Tongue (tissue), 2 donors: Measurements from ENCODE around the gene ZBTB7C. TPM values are rescaled to one million over a fixed set of nuclear protein-coding genes. Genes with fewer than 3 reads are reported as not detected.
A peak's percentile ranks its signal among the peaks of the same experiment; 100 is the strongest.

ENCODE experiments used
- DNase-seq: peaks from one replicate; pipeline ENCODE4 v3.0.0-alpha.2; 2015
- total RNA-seq: library from RNA; depleted of rRNA; stranded (reverse); fragments of >200 nt; gene quantifications from one replicate; pipeline ENCODE4 v1.2.3, GENCODE V29; 2014

Gene ZBTB7C
- total RNA-seq, 1 donor from 2014 or later: 17.8 TPM

DNA sequence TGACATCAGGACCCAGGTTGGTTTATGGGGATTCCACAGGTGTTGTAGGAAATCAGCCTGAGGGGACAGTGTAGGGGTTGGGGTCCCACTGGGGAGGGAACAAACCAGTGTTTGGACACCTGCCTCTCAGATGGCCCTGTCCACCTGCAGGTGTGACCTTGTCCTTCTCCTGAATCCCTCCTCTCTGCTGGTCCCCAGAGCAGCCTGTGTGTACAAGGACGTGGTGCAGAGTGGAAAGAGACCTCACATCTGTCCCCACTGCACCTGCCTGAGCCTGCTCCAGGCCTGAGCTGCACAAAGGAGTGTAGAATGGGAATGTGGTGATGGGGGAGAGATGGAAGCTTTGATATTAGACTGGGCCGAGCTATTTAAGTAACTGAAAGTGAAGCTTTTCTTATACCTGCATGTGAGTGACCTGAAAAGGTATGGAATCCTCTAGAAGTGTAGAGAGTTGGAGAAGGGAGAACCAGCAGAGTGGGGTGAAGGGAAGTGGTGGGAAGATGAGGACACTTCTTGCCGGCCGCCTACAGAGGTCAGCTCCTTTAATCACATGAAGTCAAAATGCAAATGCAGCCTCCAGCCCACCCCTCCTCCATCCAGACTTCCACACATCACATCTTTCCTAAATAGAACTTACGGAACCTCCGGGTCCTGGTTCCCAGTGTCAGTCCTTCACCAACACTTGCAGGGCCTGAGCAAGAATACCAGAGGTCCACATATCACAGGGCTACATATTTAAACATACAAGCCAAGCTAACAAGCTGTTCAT, 389.4 kb downstream of the ZBTB7C start:
- DNase-seq: no peak

DNA sequence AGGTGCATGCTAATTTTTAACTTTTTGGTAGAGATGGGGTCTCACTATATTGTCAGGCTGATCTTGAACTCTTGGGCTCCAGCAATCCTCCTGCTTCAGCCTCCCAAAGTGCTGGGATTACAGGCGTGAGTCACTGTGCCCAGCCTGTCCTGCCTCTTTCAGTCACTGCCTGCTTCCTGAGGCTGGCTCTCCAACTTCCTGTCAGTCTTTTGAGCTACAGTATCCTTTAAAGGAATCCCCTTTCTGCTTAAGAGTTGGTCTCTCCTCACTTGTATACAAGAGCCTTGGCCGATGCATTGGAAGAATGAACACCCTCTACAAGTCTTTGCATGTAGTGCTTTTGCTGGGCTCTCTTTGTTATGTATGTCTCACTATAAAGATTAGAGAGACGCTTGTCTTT, 390.3 kb downstream of the ZBTB7C start:
- DNase-seq: no peak

- no peak for DNase-seq
These were observed 391.5 kb downstream of the ZBTB7C start for GRCh38 chr18:48017635-48018034.

- no peak for DNase-seq
These were observed 396.0 kb downstream of the ZBTB7C start for GRCh38 chr18:48013162-48013561.

GRCh38 chr18:48011926-48012465, 397.2 kb downstream of the ZBTB7C start:
- DNase-seq: no peak

DNA sequence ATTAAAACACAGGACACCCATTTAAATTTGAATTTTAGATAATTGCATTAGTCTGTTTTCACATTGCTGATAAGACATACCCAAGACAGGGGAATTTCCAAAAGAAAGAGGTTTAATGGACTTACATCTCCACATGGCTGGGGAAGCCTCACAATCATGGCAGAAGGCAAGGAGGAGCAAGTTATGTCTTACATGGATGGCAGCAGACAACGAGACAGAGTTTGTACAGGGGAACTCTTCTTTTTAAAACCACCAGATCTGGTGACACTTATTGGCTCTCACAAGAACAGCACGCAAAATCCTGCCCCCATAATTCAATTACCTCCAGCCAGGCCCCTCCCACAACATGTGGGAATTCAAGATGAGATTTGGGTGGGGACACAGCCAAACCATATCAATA, 398.9 kb downstream of the ZBTB7C start:
- no peak for DNase-seq

GRCh38 chr18:48009116-48009745, 400.0 kb downstream of the ZBTB7C start:
- no peak for DNase-seq

- peak; percentile 90 for DNase-seq
These were observed 401.1 kb downstream of the ZBTB7C start for GRCh38 chr18:48007955-48008701.

DNA sequence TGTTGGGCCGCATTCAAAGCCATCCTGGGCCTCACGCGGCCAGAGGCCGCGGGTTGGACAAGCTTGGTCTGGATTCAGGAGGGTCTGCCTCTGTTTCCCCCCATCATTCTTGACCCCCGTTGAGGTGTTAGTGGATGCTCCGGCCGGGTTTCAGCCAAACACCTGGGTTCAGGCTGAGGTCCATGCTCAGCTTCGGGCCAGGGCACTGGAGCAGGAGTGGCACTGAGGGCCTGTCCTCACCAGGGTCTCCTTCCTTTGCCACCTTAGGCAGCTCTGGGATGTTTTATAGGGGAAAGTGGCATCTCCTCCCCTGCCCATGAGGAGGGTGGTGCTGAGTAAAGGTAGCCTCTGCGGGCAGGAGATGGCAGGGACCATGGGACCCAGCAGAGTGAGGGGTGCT, 401.8 kb downstream of the ZBTB7C start:
- no peak for DNase-seq

- no peak for DNase-seq
These were observed 402.6 kb downstream of the ZBTB7C start for GRCh38 chr18:48006415-48007175.

DNA sequence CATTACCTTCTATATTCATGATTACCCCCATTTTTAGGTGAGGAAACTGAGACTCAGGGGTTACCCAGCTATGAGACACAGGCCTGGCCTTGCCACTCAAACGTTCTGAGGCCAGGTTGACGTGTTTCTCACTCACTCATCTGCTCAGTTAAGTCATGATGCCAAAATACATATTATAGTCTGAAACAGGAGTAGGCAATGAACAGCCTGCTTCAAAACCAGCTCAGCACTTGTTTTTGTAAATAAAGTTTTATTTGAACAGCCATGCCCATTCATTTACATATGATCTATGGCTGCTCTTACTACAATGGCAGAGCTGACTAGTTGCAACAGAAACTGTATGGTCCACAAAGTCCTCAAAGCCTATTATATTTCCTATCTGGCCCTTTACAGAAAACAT, 404.6 kb downstream of the ZBTB7C start:
- DNase-seq: no peak

DNA sequence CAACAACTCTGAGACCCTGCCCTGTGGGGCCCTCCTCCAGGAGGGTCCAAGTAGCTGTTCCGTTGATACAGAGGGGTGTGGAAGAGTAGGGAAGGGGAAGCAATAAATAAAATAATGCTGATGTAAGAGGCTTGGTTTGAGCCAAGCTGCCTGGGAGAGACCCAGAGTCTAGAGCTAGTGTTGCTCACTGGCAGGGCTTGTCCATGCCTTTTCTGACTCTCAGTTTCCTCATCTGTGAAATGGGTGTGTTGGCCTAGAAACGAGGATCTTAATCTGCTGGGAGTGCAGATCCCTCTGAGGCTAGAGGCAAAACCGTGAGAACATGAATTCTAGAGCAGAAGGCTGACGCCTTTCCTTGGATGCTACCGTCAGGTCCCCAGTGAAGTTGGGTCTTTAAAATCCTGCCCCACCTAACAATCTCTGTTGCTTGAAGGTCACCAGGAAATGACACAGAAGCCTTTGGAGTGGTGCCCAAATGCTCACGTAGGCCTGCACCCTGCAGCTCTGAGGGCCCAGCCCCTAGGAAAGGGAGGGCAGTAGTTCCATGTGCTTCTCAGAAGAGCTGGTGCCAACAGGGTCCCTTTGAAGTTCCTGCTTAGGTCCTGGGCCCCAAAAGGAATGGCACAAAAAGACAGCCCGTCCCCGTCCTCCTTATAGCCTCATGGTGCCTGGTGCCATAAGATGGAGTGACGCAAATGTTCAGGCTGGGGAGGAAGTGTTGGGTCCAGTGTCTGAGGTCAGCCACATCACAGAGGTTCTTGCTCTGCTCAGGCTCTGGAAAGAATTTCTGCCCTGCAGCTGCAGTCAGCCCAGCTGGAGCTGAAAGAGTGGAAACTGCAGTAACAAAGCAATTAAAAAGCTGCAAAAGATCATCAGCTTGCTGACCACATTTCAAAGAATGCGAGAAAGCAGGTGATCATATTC, 405.5 kb downstream of the ZBTB7C start:
- DNase-seq: no peak

DNA sequence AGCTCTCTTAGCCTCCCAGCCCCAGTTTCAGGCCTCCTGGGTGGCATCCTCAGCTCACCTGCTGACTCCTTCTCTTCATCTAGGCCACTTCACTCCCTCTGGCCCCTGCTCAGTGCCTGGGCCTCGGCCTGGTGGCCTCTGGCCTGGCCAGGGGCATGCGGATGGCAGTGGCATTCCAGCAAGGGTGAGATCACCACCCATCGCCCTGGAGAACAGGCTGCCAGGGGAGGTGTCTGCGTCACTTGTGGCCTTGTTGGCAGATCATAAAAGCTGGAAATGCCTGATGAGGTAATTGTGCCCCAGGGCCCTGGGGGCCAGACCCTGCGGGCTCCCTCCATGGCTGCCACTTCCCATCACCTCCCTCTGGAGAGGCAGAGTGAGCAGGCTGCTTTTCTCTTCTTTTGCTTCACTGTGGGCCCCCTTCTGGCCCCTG, 406.2 kb downstream of the ZBTB7C start:
- DNase-seq: no peak

DNA sequence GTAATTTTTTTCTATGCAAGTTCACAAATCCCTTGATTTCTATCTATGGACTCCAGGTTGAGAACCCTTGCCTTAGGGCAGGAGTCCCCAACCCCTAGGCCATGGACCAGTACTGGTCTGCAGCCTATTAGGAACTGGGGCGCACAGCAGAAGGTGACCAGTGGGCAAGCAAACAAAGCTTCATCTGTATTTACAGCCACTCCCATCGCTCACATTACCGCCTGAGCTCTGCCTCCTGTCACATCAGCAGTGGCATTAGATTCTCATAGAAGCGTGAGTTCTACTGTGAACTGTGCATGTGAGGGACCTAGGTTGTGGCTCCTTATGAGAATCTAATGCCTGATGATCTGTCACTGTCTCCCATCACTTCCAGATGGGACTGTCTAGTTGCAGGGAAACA, 408.5 kb downstream of the ZBTB7C start:
- DNase-seq: no peak

DNA sequence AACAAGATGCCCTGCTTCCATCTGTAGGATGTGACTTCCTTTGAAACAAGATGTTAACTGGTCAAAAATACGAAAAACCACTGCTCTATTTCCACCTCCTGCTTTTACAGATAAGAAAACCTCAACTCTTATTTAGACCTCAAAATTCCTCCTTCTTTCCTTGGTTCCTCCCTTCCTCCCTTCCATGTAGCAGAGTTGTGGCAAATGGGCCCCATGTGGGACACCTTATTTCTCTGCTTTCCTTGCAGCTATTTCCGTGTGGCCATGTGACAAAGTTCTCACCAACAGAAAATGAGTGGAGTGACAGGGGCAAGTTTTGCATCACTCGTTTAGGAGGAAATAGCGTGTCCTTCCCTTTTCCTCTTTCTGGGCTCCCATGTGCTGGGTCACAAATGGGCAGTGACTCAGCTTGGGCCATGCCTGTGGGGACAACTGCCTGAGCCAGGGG, 409.4 kb downstream of the ZBTB7C start:
- DNase-seq: no peak

- no peak for DNase-seq
These were observed 411.8 kb downstream of the ZBTB7C start for GRCh38 chr18:47997338-47997780.

DNA sequence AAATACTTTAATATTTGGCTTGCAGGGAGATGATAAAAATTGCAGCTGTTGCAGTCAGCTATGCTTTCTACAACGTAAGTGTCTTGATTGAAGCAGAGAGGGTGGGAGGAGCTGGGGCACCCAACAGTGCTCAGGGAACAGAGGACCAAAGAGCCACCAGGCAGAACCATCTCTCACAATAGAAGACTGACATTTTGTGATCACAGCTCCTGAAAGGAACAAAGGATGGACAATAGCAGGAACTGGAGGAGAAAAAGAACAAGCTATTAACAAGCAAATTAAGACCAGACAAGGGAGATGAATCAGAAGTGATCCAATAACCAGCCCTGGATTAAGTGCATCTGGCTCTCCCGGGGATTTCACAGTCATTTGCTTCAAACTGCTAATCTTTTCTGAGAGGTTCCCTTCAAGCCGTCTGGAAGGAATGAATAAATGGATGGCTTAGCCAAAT, 413.1 kb downstream of the ZBTB7C start:
- peak; percentile 59 for DNase-seq

GRCh38 chr18:47995654-47996053, 413.5 kb downstream of the ZBTB7C start:
- DNase-seq: no peak

GRCh38 chr18:47993409-47993808, 415.8 kb downstream of the ZBTB7C start:
- no peak for DNase-seq

- DNase-seq: no peak
These were observed 416.2 kb downstream of the ZBTB7C start for GRCh38 chr18:47992976-47993375.

DNA sequence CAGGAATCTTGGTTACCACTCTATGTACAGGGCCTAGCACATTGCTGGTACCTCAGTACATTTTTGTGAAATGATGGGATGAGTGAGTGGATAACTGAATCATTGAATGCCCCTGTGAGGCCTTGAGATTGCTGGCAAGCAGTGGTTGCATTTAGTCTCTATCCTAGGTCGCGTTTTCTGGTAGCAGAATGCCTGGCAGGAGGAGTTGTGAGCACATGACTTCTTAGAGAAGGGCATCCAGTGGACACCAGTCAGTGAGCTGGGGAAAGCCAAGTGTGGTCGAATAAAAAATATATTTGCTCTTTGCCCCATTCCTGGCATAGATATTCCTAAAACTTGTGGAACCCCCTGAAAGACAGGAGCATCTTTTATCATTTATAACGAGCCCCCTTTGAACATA, 416.9 kb downstream of the ZBTB7C start:
- no peak for DNase-seq
